K562 (cell line): ENCODE measurements around the gene PDHB. TPM values are rescaled to one million over a fixed set of nuclear protein-coding genes. Genes with fewer than 3 reads are reported as not detected.

Source experiments
- ATAC-seq: fragments of 200-7000 bp; cut with Tn5 transposase; 3 replicates; pipeline ENCODE4 v1.9.1; 2020; ENCODE audit warnings: moderate library complexity
- BruUV-seq: library from RNA; stranded (reverse); fragments of 400-500 nt; replicated peaks from 2 replicates; lab custom pipeline; 2021; lab: Mats Ljungman, UMichigan
- CTCF ChIA-PET: fragments of 300-600 bp; formaldehyde crosslinking; extraction: SDS; loops from one replicate; lab custom pipeline; 2021; ENCODE audit warnings: low intra/inter-chr PET ratio; lab: Yijun Ruan, JAX
- POLR2A ChIA-PET: fragments of 300-600, 350-650 bp; sonication (Branson Sonifier 250); formaldehyde crosslinking; extraction: SDS; loops from one replicate; lab custom pipeline; 2021; ENCODE audit warnings: antibody characterized with exemption, inconsistent platforms; lab: Yijun Ruan, JAX
- DNase-seq, 4 experiments: peaks; one replicate each; pipeline versions ENCODE4 v3.0.0 to v3.0.0-alpha.2; 2011 to 2018; ENCODE audit warnings: low spot score in 3 of 4, mixed read lengths in 3 of 4; ENCODE audit errors: extremely low read depth in 1 of 4
- FAIRE-seq: peaks from 2 replicates; lab custom pipeline; 2011; peaks lifted over from hg19 to GRCh38; lab: Jason Lieb, UNC
- H2AFZ ChIP-seq: 2 replicates; pipeline ENCODE4 v1.6.0; 2011; ENCODE audit warnings: low read depth, low read length, control low read depth, inconsistent platforms
- H3K27ac ChIP-seq: fragments of 200-600 bp; 3 replicates; pipeline ENCODE4 v1.8.0; 2011; ENCODE audit warnings: low read depth, mild to moderate bottlenecking, control low read depth, inconsistent platforms, low read length, moderate library complexity, mixed read lengths; ENCODE audit errors: extremely low read depth
- H3K27me3 ChIP-seq, 2 experiments: fragments of 300-600 bp in 1 of 2; 2 replicates in 1 of 2; 3 replicates in 1 of 2; pipeline versions ENCODE4 v1.6.0 to v1.8.0; 2011; ENCODE audit warnings: inconsistent platforms in 2 of 2, low read length in 2 of 2, mild to moderate bottlenecking in 1 of 2, mixed read lengths in 1 of 2, moderate library complexity in 1 of 2; ENCODE audit not compliant: control insufficient read depth in 2 of 2, insufficient read depth in 2 of 2
- H3K36me3 ChIP-seq: fragments of 300-600 bp; 3 replicates; pipeline ENCODE4 v1.8.0; 2011; ENCODE audit warnings: mild to moderate bottlenecking, low read length, inconsistent platforms; ENCODE audit not compliant: control insufficient read depth, insufficient read depth
- H3K4me1 ChIP-seq, 2 experiments: fragments of 200-600 bp in 1 of 2; replicated peaks in 1 of 2; 2 replicates in 1 of 2; 3 replicates in 1 of 2; pipeline versions ENCODE4 v1.5.1 to v1.8.0; 2011; ENCODE audit warnings: inconsistent platforms in 2 of 2, low read length in 2 of 2, mild to moderate bottlenecking in 1 of 2, mixed read lengths in 1 of 2, moderate library complexity in 1 of 2; ENCODE audit not compliant: control insufficient read depth in 2 of 2, insufficient read depth in 2 of 2
- H3K4me2 ChIP-seq: 2 replicates; pipeline ENCODE4 v1.6.1; 2011; ENCODE audit warnings: low read length, control low read depth, inconsistent platforms, mixed read lengths; ENCODE audit not compliant: insufficient read depth
- H3K4me3 ChIP-seq: fragments of 200-600 bp; sonication (generic), shearing (Covaris generic); 2 replicates; pipeline ENCODE4 v1.5.1; 2016; ENCODE audit warnings: control low read depth, inconsistent platforms
- H3K79me2 ChIP-seq: fragments of 200-600 bp; 3 replicates; pipeline ENCODE4 v1.8.0; 2011; ENCODE audit warnings: low read length, inconsistent platforms; ENCODE audit not compliant: control insufficient read depth, insufficient read depth
- H3K9ac ChIP-seq, 2 experiments: 2 replicates each; pipeline versions ENCODE4 v1.6.0 to v1.6.1; 2011; ENCODE audit warnings: low read depth in 2 of 2, low read length in 2 of 2, control low read depth in 1 of 2, inconsistent platforms in 1 of 2, mild to moderate bottlenecking in 1 of 2, mixed read lengths in 1 of 2; ENCODE audit not compliant: insufficient read depth in 1 of 2
- H3K9me1 ChIP-seq: one replicate; pipeline ENCODE4 v1.6.0; 2011; ENCODE audit warnings: inconsistent platforms, mild to moderate bottlenecking, low read length, moderate library complexity; ENCODE audit not compliant: control insufficient read depth, insufficient read depth
- H3K9me3 ChIP-seq: replicated peaks from 2 replicates; pipeline ENCODE4 v1.5.1; 2011; ENCODE audit warnings: low read depth, low read length, inconsistent platforms; ENCODE audit not compliant: control insufficient read depth, insufficient read depth
- H4K20me1 ChIP-seq: replicated peaks from 2 replicates; pipeline ENCODE4 v1.6.1; 2011; ENCODE audit warnings: low read length, inconsistent platforms, mixed read lengths; ENCODE audit not compliant: control insufficient read depth, insufficient read depth
- MAFG ChIP-seq: fragments of 450-650 bp; conservative IDR thresholded peaks from 2 replicates; pipeline ENCODE4 v1.6.1; 2016; ENCODE audit warnings: missing genetic modification characterization, missing compliant biosample characterization
- MEIS2 ChIP-seq: fragments of 450-650 bp; IDR thresholded peaks from 2 replicates; pipeline ENCODE4 v1.6.1; 2014; ENCODE audit warnings: mild to moderate bottlenecking; ENCODE audit not compliant: partially characterized antibody
- PHB2 ChIP-seq: fragments of 450-650 bp; IDR thresholded peaks from 2 replicates; pipeline ENCODE4 v1.6.1; 2017; ENCODE audit warnings: low read depth
- PHF8 ChIP-seq: fragments of 200-600 bp; sonication (generic); IDR thresholded peaks from 2 replicates; pipeline ENCODE4 v1.6.1; 2012; ENCODE audit warnings: mixed run types, mild to moderate bottlenecking, inconsistent platforms, low read length, moderate library complexity, borderline replicate concordance
- PTTG1 ChIP-seq: fragments of 450-650 bp; IDR thresholded peaks from 2 replicates; pipeline ENCODE4 v1.6.1; 2016; ENCODE audit warnings: low read depth, mild to moderate bottlenecking, missing genetic modification characterization, missing compliant biosample characterization
- ZNF316 ChIP-seq: fragments of 450-650 bp; IDR thresholded peaks from 2 replicates; pipeline ENCODE4 v1.6.1; 2016
- ZNF589 ChIP-seq: fragments of 200-800 bp; sonication (Bioruptor generic); IDR thresholded peaks from 2 replicates; pipeline ENCODE4 v1.6.1; 2016; ENCODE audit warnings: low read depth, missing genetic modification characterization, missing compliant biosample characterization
- ZNF766 ChIP-seq: fragments of 200-800 bp; sonication (Bioruptor generic); conservative IDR thresholded peaks from 2 replicates; pipeline ENCODE4 v1.6.1; 2016; ENCODE audit warnings: missing genetic modification characterization, missing compliant biosample characterization
- WGBS: fragments of 100-300 bp; shearing (Covaris generic); methylation state at CpG from one replicate; pipeline ENCODE4 v1.1.6; 2016; ENCODE audit warnings: low coverage, mixed read lengths; ENCODE audit not compliant: insufficient coverage; ENCODE audit errors: missing lambda C conversion rate; 5-methylcytosine and 5-hydroxymethylcytosine counted together
- in situ Hi-C: fragments of 300-500 bp; cut with MboI; formaldehyde crosslinking; loops from 4 replicates; pipeline ENCODE4 v1.15.0; 2018; ENCODE audit warnings: inconsistent platforms, mixed read lengths
- intact Hi-C: fragments of 100-400 bp; cut with micrococcal nuclease; formaldehyde crosslinking; loops from 2 replicates; pipeline ENCODE4 v1.14.2; 2022
- polyA plus RNA-seq, 8 experiments: library from polyadenylated mRNA; depleted of rRNA in 4 of 8; stranded (reverse) in 5 of 8; unstranded in 3 of 8; fragments of >200 nt; fragmentation: Nextera tagmentation in 2 of 8; fragmentation: Illumina TruSeq in 1 of 8; extraction: Ambion mirVana in 2 of 8; extraction: Trizol in 1 of 8; gene quantifications; 2 replicates each; pipeline versions ENCODE4 v1.2.1 to v1.2.3, GENCODE V29; 2011 to 2014; ENCODE audit warnings: inconsistent platforms in 1 of 8, missing spikeins in 1 of 8
- total RNA-seq, 7 experiments: library from RNA; depleted of rRNA in 6 of 7; stranded (reverse); fragments of >200 nt in 6 of 7; fragmentation: Illumina TruSeq in 2 of 7; extraction: Trizol in 2 of 7; gene quantifications; 2 replicates each; pipeline versions ENCODE4 v1.2.1 to v1.2.3, GENCODE V29; 2011 to 2021; ENCODE audit warnings: low replicate concordance in 1 of 7
- TF ChIP-seq, protein P1 (sequence below): fragments of 450-650 bp; IDR thresholded peaks from 2 replicates; pipeline ENCODE4 v1.6.1; 2016
- TF ChIP-seq, protein P2 (sequence below), 2 experiments: IDR thresholded peaks in 1 of 2; conservative IDR thresholded peaks in 1 of 2; 2 replicates each; pipeline ENCODE4 v1.6.1; 2016; ENCODE audit warnings: low read depth in 2 of 2, mild to moderate bottlenecking in 1 of 2, missing compliant biosample characterization in 1 of 2, missing genetic modification characterization in 1 of 2, moderate library complexity in 1 of 2
- TF ChIP-seq, protein P3 (sequence below): sonication (generic); formaldehyde crosslinking; IDR thresholded peaks from 2 replicates; pipeline ENCODE4 v1.9.0; 2022; ENCODE audit warnings: mild to moderate bottlenecking, missing genetic modification reagents
- TF ChIP-seq, protein P4 (sequence below): fragments of 450-650 bp; IDR thresholded peaks from 2 replicates; pipeline ENCODE4 v1.6.1; 2018; ENCODE audit warnings: mild to moderate bottlenecking, low read depth; ENCODE audit not compliant: partially characterized antibody

PDHB gene
- total and polyA plus RNA-seq, 9 of the 15 experiments (the other 6 are each of a cell fraction or from before 2014, with no cell fraction given) = 51.2 to 178 (median 85.2) TPM

DNA sequence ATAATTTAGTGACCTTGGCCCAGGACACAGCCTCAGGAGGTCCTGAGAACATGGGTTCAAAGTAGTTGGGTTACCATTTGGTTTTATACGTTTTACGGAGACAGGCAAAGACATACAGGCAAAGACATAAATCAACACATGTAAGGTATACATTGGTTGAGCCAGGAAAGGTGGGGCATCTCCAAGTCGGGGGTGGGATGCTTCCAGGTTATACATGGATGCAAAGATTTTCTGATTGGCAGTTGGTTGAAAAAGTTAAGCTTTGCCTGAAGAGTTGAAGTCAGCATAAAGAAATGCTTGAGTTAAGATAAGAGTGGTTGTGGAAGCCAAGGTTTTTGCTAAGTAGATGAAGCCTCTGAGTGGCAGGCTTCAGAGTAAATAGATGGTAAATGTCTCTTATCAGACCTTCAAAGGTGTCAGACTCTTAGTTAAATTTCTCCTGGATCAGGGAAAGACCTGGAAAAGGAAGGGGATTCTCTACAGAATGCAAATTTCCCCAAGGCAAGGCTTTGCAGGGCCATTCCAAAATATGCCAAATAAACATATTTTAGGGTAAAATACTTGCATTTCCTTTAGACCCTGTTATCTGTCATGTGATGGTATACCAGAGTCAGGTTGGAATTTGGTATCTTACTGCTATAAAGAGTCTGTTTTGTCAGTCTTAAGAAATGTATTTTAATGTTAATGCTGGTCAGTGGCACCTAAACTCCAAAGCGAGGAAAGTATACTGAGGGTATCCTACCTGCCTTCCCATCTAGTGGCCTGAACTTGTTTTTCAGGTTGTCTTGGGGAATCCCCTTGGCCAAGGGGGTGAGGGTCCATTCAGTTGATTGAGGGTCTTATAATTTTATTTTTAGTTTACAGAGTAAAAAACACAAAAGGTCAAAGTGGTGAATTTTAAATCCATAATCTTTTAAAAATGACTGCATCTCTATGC lies 8.2 kb upstream of the PDHB start:
- FAIRE-seq (no peak), ATAC-seq (no peak), DNase-seq (no peak)
- in situ Hi-C loops = no loop called here
- Histone ChIP-seq H3K4me3 (no peak overlapping the region), H3K9me1 (no peaks in the 10 kb centered on the region), H3K4me1 (no peaks in the 10 kb centered on the region; a peak in 2 of 5 replicates), H3K9ac (no peak overlapping the region), H3K27me3 (no peaks in the 10 kb centered on the region), H3K4me2 (no peak overlapping the region), H3K27ac (no peak overlapping the region), H3K9me3 (no peaks in the 10 kb centered on the region), H4K20me1 (no peaks in the 10 kb centered on the region), H2AFZ (no peak overlapping the region), H3K36me3 (no peaks in the 10 kb centered on the region), H3K79me2 (no peaks in the 10 kb centered on the region)
- intact Hi-C loops = no loop called here
- ChIA-PET CTCF (no interaction called here), POLR2A (no interaction called here)
- no TSS peak for BruUV-seq
- no peak for TF ChIP-seq PHF8
- TF ChIP-seq, protein P1, sequence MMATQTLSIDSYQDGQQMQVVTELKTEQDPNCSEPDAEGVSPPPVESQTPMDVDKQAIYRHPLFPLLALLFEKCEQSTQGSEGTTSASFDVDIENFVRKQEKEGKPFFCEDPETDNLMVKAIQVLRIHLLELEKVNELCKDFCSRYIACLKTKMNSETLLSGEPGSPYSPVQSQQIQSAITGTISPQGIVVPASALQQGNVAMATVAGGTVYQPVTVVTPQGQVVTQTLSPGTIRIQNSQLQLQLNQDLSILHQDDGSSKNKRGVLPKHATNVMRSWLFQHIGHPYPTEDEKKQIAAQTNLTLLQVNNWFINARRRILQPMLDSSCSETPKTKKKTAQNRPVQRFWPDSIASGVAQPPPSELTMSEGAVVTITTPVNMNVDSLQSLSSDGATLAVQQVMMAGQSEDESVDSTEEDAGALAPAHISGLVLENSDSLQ = peak; percentile 66; the same call in 1 of the 2 replicates
- TF ChIP-seq, protein P2, sequence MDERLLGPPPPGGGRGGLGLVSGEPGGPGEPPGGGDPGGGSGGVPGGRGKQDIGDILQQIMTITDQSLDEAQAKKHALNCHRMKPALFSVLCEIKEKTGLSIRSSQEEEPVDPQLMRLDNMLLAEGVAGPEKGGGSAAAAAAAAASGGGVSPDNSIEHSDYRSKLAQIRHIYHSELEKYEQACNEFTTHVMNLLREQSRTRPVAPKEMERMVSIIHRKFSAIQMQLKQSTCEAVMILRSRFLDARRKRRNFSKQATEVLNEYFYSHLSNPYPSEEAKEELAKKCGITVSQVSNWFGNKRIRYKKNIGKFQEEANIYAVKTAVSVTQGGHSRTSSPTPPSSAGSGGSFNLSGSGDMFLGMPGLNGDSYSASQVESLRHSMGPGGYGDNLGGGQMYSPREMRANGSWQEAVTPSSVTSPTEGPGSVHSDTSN (CRISPR knock-in tag; IDR thresholded peaks at IDR 0.05; ENCODE audit: low read depth) = no peak
- TF ChIP-seq, protein P2 (tag; conservative IDR thresholded peaks at IDR 0.05; ENCODE audit: low read depth) = 0 out of 2 replicates have a peak, but pooled peaks have one; percentile 24
- 0 out of 2 replicates have a peak, but pooled peaks have one; percentile 13 for TF ChIP-seq MAFG (tag)
- TF ChIP-seq ZNF316 = peak; percentile 16; the same call in 1 of the 2 replicates
- TF ChIP-seq, protein P3, sequence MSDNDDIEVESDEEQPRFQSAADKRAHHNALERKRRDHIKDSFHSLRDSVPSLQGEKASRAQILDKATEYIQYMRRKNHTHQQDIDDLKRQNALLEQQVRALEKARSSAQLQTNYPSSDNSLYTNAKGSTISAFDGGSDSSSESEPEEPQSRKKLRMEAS (CRISPR knock-in tag) = no peak
- no peak for TF ChIP-seq ZNF766 (CRISPR knock-in tag)
- TF ChIP-seq, protein P4, sequence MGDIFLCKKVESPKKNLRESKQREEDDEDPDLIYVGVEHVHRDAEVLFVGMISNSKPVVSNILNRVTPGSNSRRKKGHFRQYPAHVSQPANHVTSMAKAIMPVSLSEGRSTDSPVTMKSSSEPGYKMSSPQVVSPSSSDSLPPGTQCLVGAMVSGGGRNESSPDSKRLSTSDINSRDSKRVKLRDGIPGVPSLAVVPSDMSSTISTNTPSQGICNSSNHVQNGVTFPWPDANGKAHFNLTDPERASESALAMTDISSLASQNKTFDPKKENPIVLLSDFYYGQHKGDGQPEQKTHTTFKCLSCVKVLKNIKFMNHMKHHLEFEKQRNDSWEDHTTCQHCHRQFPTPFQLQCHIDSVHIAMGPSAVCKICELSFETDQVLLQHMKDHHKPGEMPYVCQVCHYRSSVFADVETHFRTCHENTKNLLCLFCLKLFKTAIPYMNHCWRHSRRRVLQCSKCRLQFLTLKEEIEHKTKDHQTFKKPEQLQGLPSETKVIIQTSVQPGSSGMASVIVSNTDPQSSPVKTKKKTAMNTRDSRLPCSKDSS = no peak
- peak; percentile 35 for TF ChIP-seq MEIS2
- no peak for TF ChIP-seq PTTG1
- TF ChIP-seq PHB2 = no peak
- no peak for TF ChIP-seq ZNF589 (CRISPR knock-in tag)
- WGBS = 43% methylated on average over 4 of the region's 4 CpGs
